Stimulated activated CD8-positive, alpha-beta memory T cell treated with anti-CD3 and anti-CD28 coated beads, Interleukin-12 subunit alpha, Interleukin-12 subunit beta, amount 100 ng/mL, for 1 hour (primary cell): Measurements from ENCODE around the gene KIAA0753.

Source experiments
- DNase-seq: peaks from one replicate; pipeline ENCODE4 v3.0.0-alpha.2; 2020; ENCODE audit warnings: low read depth

The KIAA0753 gene

GRCh38 chr17:6547336-6547735, 93.2 kb downstream of the KIAA0753 start:
- DNase-seq: no peak

- DNase-seq: no peak
These were observed 94.3 kb downstream of the KIAA0753 start for GRCh38 chr17:6546069-6546718.

GRCh38 chr17:6545291-6545690, 95.2 kb downstream of the KIAA0753 start:
- no peak for DNase-seq

GRCh38 chr17:6544011-6544370, 96.5 kb downstream of the KIAA0753 start:
- DNase-seq: no peak

GRCh38 chr17:6543079-6544010, 97.2 kb downstream of the KIAA0753 start:
- no peak for DNase-seq

- no peak for DNase-seq
These were observed 97.9 kb downstream of the KIAA0753 start for GRCh38 chr17:6542577-6542976.

GRCh38 chr17:6541886-6542285, 98.6 kb downstream of the KIAA0753 start:
- DNase-seq: no peak

GRCh38 chr17:6539871-6540270, 100.6 kb downstream of the KIAA0753 start:
- DNase-seq: no peak

- no peak for DNase-seq
These were observed 103.9 kb downstream of the KIAA0753 start for GRCh38 chr17:6536566-6537065.

GRCh38 chr17:6536053-6536452, 104.5 kb downstream of the KIAA0753 start:
- DNase-seq: no peak

- no peak for DNase-seq
These were observed 105.5 kb downstream of the KIAA0753 start for GRCh38 chr17:6534846-6535514.

- DNase-seq: no peak
These were observed 108.0 kb downstream of the KIAA0753 start for GRCh38 chr17:6532441-6532885.

GRCh38 chr17:6531575-6531974, 108.9 kb downstream of the KIAA0753 start:
- DNase-seq: no peak

GRCh38 chr17:6530324-6530920, 110.1 kb downstream of the KIAA0753 start:
- DNase-seq: no peak

GRCh38 chr17:6528557-6528956, 112.0 kb downstream of the KIAA0753 start:
- no peak for DNase-seq
